A549 treated with DMSO at 1 μM for 4 hours (cell line): Measurements from ENCODE around the gene ANKEF1. TPM values are rescaled to one million over a fixed set of nuclear protein-coding genes. Genes with fewer than 3 reads are reported as not detected.

ENCODE experiments used
- total RNA-seq: library from RNA; stranded (reverse); fragments of 200-300 nt; extraction: Qiagen RNA extraction; gene quantifications from 5 replicates; pipeline ENCODE4 v1.2.3, GENCODE V29; 2022; ENCODE audit warnings: low read depth

Gene ANKEF1
- total RNA-seq = 6.9 to 10.0 TPM (median 8.7 TPM) in 5 replicates

GRCh38 chr20:10034717-10035571 lies at the start of gene ANKEF1:
TSS of gene ANKEF1 (plus strand) at chr20:10034987. CDS start at chr20:10038302, 3,315 bp downstream.

Other genes starting within 250 kb of the ANKEF1 start
- gene PAK5, start 195.9 kb upstream of the ANKEF1 start, total RNA-seq = 0.02 TPM in 1 of 5 replicates, not detected in the others
- gene SNAP25, start 183.8 kb downstream of the ANKEF1 start, total RNA-seq = 16.7 to 22.0 TPM (median 18.6 TPM) in 5 replicates